ENCODE measurements around the gene OSBPL10. TPM values are rescaled to one million over a fixed set of nuclear protein-coding genes. Genes with fewer than 3 reads are reported as not detected.
A peak's percentile ranks its signal among the peaks of the same experiment; 100 is the strongest.
"Not testable (repeated sequence)": the region's sequence is repeated elsewhere in the genome, so short reads cannot be mapped to it uniquely, and the experiment has no call there.

Gene OSBPL10
- polyA plus RNA-seq, 3 donors from 2014 or later = 0.19 to 0.50 TPM; not detected in 1

GRCh38 chr3:32002561-32003368 is 21.7 kb upstream of the OSBPL10 start:
- H3K27ac Mint-ChIP-seq = no peak overlapping the region
- no peaks in the 10 kb centered on the region for H3K4me1 Mint-ChIP-seq
- H3K4me3 Mint-ChIP-seq = no peak overlapping the region
- DNase-seq = no peak
- no peaks in the 10 kb centered on the region for H3K9me3 Mint-ChIP-seq
- H3K27me3 Mint-ChIP-seq (ENCODE audit: low read depth in 3 of 3) = peaks cover 2 to 10% (median 3%) of the 10 kb centered on the region in 3 donors
- H3K36me3 Mint-ChIP-seq = no peaks in the 10 kb centered on the region

- Mint-ChIP-seq H3K9me3 (no peaks in the 10 kb centered on the region), H3K4me3 (no peak overlapping the region), H3K36me3 (no peaks in the 10 kb centered on the region), H3K4me1 (no peaks in the 10 kb centered on the region), H3K27ac (no peak overlapping the region), H3K27me3 (ENCODE audit: low read depth in 3 of 3) (peaks cover 4 to 5% (median 4%) of the 10 kb centered on the region in 3 donors)
- no peak for DNase-seq
Measured at GRCh38 chr3:32000877-32001276, 19.8 kb upstream of the OSBPL10 start.

- no peak overlapping the region for H3K4me3 Mint-ChIP-seq
- no peak for DNase-seq
- H3K36me3 Mint-ChIP-seq = no peaks in the 10 kb centered on the region
- peaks cover 0 to under 1% (median 0%) of the 10 kb centered on the region in 6 donors for H3K9me3 Mint-ChIP-seq
- no peaks in the 10 kb centered on the region for H3K4me1 Mint-ChIP-seq
- H3K27me3 Mint-ChIP-seq (ENCODE audit: low read depth in 3 of 3) = peaks cover 4 to 5% (median 4%) of the 10 kb centered on the region in 3 donors
- no peak overlapping the region for H3K27ac Mint-ChIP-seq
Measured at GRCh38 chr3:31999907-32000439, 18.9 kb upstream of the OSBPL10 start.

GRCh38 chr3:31997500-31997899 is 16.4 kb upstream of the OSBPL10 start:
- no peak overlapping the region for H3K4me3 Mint-ChIP-seq
- peaks cover 4 to 6% (median 5%) of the 10 kb centered on the region in 3 donors for H3K27me3 Mint-ChIP-seq (ENCODE audit: low read depth in 3 of 3)
- H3K27ac Mint-ChIP-seq = no peak overlapping the region
- peaks cover 0 to 8% (median 2%) of the 10 kb centered on the region in 6 donors for H3K9me3 Mint-ChIP-seq
- no peaks in the 10 kb centered on the region for H3K4me1 Mint-ChIP-seq
- no peak for DNase-seq
- no peaks in the 10 kb centered on the region for H3K36me3 Mint-ChIP-seq

GRCh38 chr3:31996195-31996594 is 15.1 kb upstream of the OSBPL10 start:
- H3K27ac Mint-ChIP-seq = no peak overlapping the region
- no peaks in the 10 kb centered on the region for H3K36me3 Mint-ChIP-seq
- no peaks in the 10 kb centered on the region for H3K4me1 Mint-ChIP-seq
- no peak for DNase-seq
- no peak overlapping the region for H3K4me3 Mint-ChIP-seq
- H3K9me3 Mint-ChIP-seq = peaks cover 0 to 8% (median 2%) of the 10 kb centered on the region in 6 donors
- H3K27me3 Mint-ChIP-seq (ENCODE audit: low read depth in 3 of 3) = peaks cover 4 to 5% (median 4%) of the 10 kb centered on the region in 3 donors

GRCh38 chr3:31995026-31995425 is 14.0 kb upstream of the OSBPL10 start:
- not testable (repeated sequence) for H3K4me3 Mint-ChIP-seq; H3K27ac Mint-ChIP-seq; H3K36me3 Mint-ChIP-seq; H3K9me3 Mint-ChIP-seq; H3K27me3 Mint-ChIP-seq (ENCODE audit: low read depth in 3 of 3); H3K4me1 Mint-ChIP-seq; DNase-seq

- Mint-ChIP-seq H3K4me1 (no peaks in the 10 kb centered on the region), H3K9me3 (peaks cover 0 to 8% (median 4%) of the 10 kb centered on the region in 6 donors), H3K4me3 (no peak overlapping the region), H3K27ac (no peak overlapping the region), H3K27me3 (ENCODE audit: low read depth in 3 of 3) (peaks cover 1 to 5% (median 4%) of the 10 kb centered on the region in 3 donors), H3K36me3 (no peaks in the 10 kb centered on the region)
- no peak for DNase-seq
Measured at GRCh38 chr3:31993843-31994242, 12.8 kb upstream of the OSBPL10 start.

GRCh38 chr3:31992995-31993394 is 11.9 kb upstream of the OSBPL10 start:
- not testable (repeated sequence) for H3K36me3 Mint-ChIP-seq; H3K27ac Mint-ChIP-seq; H3K4me1 Mint-ChIP-seq; H3K4me3 Mint-ChIP-seq; H3K9me3 Mint-ChIP-seq; DNase-seq; H3K27me3 Mint-ChIP-seq (ENCODE audit: low read depth in 3 of 3)

- H3K27ac Mint-ChIP-seq = no peak overlapping the region
Measured at GRCh38 chr3:31988271-31988670, 7.2 kb upstream of the OSBPL10 start.

GRCh38 chr3:31985831-31986230 is 4.8 kb upstream of the OSBPL10 start:
- Mint-ChIP-seq H3K27ac (no peak overlapping the region), H3K4me3 (no peak overlapping the region), H3K36me3 (no peaks in the 10 kb centered on the region), H3K27me3 (ENCODE audit: low read depth in 3 of 3) (peaks cover 2 to 8% (median 6%) of the 10 kb centered on the region in 3 donors), H3K4me1 (peaks cover 0 to 7% of the 10 kb centered on the region in 2 donors), H3K9me3 (peaks cover 0 to 2% (median 0%) of the 10 kb centered on the region in 6 donors)
- DNase-seq = no peak

More at GRCh38 chr3:31988271-31988670, 7.2 kb upstream of the OSBPL10 start:
- Mint-ChIP-seq H3K36me3 (no peaks in the 10 kb centered on the region), H3K4me1 (no peaks in the 10 kb centered on the region), H3K27me3 (ENCODE audit: low read depth in 3 of 3) (no peaks in the 10 kb centered on the region), H3K9me3 (peaks cover 0 to 5% (median 2%) of the 10 kb centered on the region in 6 donors), H3K4me3 (no peak overlapping the region)
- no peak for DNase-seq

GRCh38 chr3:31984321-31984720 is 3.3 kb upstream of the OSBPL10 start:
- peaks cover 0 to 4% (median 0%) of the 10 kb centered on the region in 6 donors for H3K9me3 Mint-ChIP-seq
- no peaks in the 10 kb centered on the region for H3K36me3 Mint-ChIP-seq
- peaks cover 4 to 16% (median 13%) of the 10 kb centered on the region in 3 donors for H3K27me3 Mint-ChIP-seq (ENCODE audit: low read depth in 3 of 3)
- H3K4me3 Mint-ChIP-seq = no peak overlapping the region
- DNase-seq = no peak
- peaks cover 7 to 14% of the 10 kb centered on the region in 2 donors for H3K4me1 Mint-ChIP-seq
- no peak overlapping the region for H3K27ac Mint-ChIP-seq

- Mint-ChIP-seq H3K4me1 (peaks cover 10 to 15% of the 10 kb centered on the region in 2 donors), H3K27ac (no peak overlapping the region), H3K36me3 (no peaks in the 10 kb centered on the region), H3K4me3 (peak overlapping the region; percentile 34 to 71 (median 47)), H3K9me3 (peaks cover 0 to 2% (median 0%) of the 10 kb centered on the region in 6 donors), H3K27me3 (ENCODE audit: low read depth in 3 of 3) (peaks cover 13 to 25% (median 19%) of the 10 kb centered on the region in 3 donors)
- DNase-seq = peak; percentile 6 to 13 (median 7)
Measured at GRCh38 chr3:31980530-31981205, 394 bp downstream of the OSBPL10 start.

- no peak for DNase-seq
- Mint-ChIP-seq H3K4me3 (peak overlapping the region in 4 of 5 donors; percentile 31 to 46 (median 37)), H3K4me1 (peaks cover 10 to 15% of the 10 kb centered on the region in 2 donors), H3K27ac (no peak overlapping the region), H3K36me3 (no peaks in the 10 kb centered on the region), H3K9me3 (peaks cover 0 to 2% (median 0%) of the 10 kb centered on the region in 6 donors), H3K27me3 (ENCODE audit: low read depth in 3 of 3) (peaks cover 15 to 25% (median 19%) of the 10 kb centered on the region in 3 donors)
Measured at GRCh38 chr3:31979001-31979697, 1.9 kb downstream of the OSBPL10 start.

Data from immature natural killer cell (primary cell).